Hepatocyte (in vitro differentiated cells): ENCODE results near the gene ADAMTS19. TPM values are rescaled to one million over a fixed set of nuclear protein-coding genes. Genes with fewer than 3 reads are reported as not detected.

Experiments
- DNase-seq: peaks from one replicate; pipeline ENCODE4 v3.0.0-alpha.2; 2016; ENCODE audit warnings: low spot score
- H2AFZ ChIP-seq: fragments of 200-600 bp; sonication (generic); 2 replicates; pipeline ENCODE4 v1.6.0; 2016; ENCODE audit warnings: antibody characterized with exemption, mild to moderate bottlenecking
- H3K27ac ChIP-seq: fragments of 200-600 bp; sonication (generic); 2 replicates; pipeline ENCODE4 v1.5.1; 2016; ENCODE audit warnings: mild to moderate bottlenecking
- H3K27me3 ChIP-seq: fragments of 200-600 bp; sonication (generic); 2 replicates; pipeline ENCODE4 v1.6.1; 2016
- H3K36me3 ChIP-seq: fragments of 200-600 bp; sonication (generic); replicated peaks from 2 replicates; pipeline ENCODE4 v1.5.1; 2016; ENCODE audit warnings: low read depth; ENCODE audit not compliant: insufficient read depth
- H3K4me1 ChIP-seq: fragments of 200-600 bp; sonication (generic); 2 replicates; pipeline ENCODE4 v1.5.1; 2016; ENCODE audit warnings: mild to moderate bottlenecking, moderate library complexity; ENCODE audit not compliant: insufficient read depth
- H3K4me2 ChIP-seq: fragments of 200-600 bp; sonication (generic); 2 replicates; pipeline ENCODE4 v1.6.0; 2016
- H3K4me3 ChIP-seq: fragments of 200-600 bp; sonication (generic); 2 replicates; pipeline ENCODE4 v1.5.1; 2016; ENCODE audit warnings: mild to moderate bottlenecking
- H3K79me2 ChIP-seq: fragments of 200-600 bp; sonication (generic); 2 replicates; pipeline ENCODE4 v1.6.0; 2017; ENCODE audit warnings: mild to moderate bottlenecking
- H3K9me2 ChIP-seq: fragments of 200-600 bp; sonication (generic); replicated peaks from 2 replicates; pipeline ENCODE4 v1.6.0; 2017; ENCODE audit warnings: mild to moderate bottlenecking; ENCODE audit not compliant: insufficient read depth
- H3K9me3 ChIP-seq: fragments of 200-600 bp; sonication (generic); 2 replicates; pipeline ENCODE4 v1.5.1; 2016; ENCODE audit warnings: low read depth, mild to moderate bottlenecking
- H4K20me1 ChIP-seq: fragments of 200-600 bp; sonication (generic); 2 replicates; pipeline ENCODE4 v1.6.0; 2016; ENCODE audit warnings: mild to moderate bottlenecking; ENCODE audit not compliant: insufficient read depth, poor library complexity, severe bottlenecking
- EZH2 ChIP-seq: fragments of 200-600 bp; sonication (generic); IDR thresholded peaks from 2 replicates; pipeline ENCODE4 v1.6.1; 2016; ENCODE audit warnings: antibody characterized with exemption, mild to moderate bottlenecking, borderline replicate concordance
- EZH2phosphoT487 ChIP-seq: fragments of 200-600 bp; sonication (generic); IDR thresholded peaks from one replicate; pipeline ENCODE4 v1.6.1; 2018; ENCODE audit warnings: antibody characterized with exemption, mild to moderate bottlenecking, low read depth, moderate library complexity; ENCODE audit not compliant: unreplicated experiment, severe bottlenecking
- WGBS: methylation state at CpG from one replicate; pipeline ENCODE4 v1.1.6; 2016; ENCODE audit warnings: low lambda C conversion rate; ENCODE audit errors: missing lambda C conversion rate; 5-methylcytosine and 5-hydroxymethylcytosine counted together
- polyA plus RNA-seq: library from polyadenylated mRNA; unstranded; fragments of >200 nt; fragmentation: Nextera tagmentation; extraction: Ambion mirVana; gene quantifications from 2 replicates; pipeline ENCODE4 v1.2.1, GENCODE V29; 2016
- total RNA-seq: library from RNA; depleted of rRNA; stranded (reverse); fragments of >200 nt; gene quantifications from 2 replicates; pipeline ENCODE4 v1.2.3, GENCODE V29; 2014
- TF ChIP-seq, protein P1 (sequence below): fragments of 200-600 bp; sonication (generic); IDR thresholded peaks from 2 replicates; pipeline ENCODE4 v1.5.1; 2016; ENCODE audit warnings: antibody characterized with exemption, mild to moderate bottlenecking; ENCODE audit not compliant: poor library complexity

Gene ADAMTS19
- total and polyA plus RNA-seq, 2 experiments from 2014 or later: 1.8 to 5.0 TPM

DNA sequence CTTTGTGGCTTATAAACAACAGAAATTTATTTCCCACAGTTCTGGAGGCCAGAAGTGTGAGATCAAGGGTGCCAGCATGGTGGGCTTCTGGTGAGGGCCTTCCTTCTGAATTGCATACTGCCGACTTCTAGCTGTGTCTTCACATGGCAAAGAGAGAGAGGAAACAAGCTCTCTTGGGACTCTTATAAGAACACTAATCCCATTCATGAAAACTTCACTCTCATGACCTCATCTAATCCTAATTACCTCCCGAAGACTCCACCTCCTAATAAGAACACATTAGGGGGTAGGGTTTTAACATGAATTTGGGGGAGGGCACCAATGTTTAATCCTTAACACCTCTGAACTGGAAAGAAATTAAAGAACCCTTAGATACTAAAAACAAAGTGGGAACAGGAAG is 211.9 kb downstream of the ADAMTS19 start:
- H3K36me3 ChIP-seq: no peaks in the 10 kb centered on the region
- no peaks in the 10 kb centered on the region for H3K9me2 ChIP-seq
- no peak overlapping the region for H2AFZ ChIP-seq
- H3K27ac ChIP-seq: no peak overlapping the region
- no peaks in the 10 kb centered on the region for H3K9me3 ChIP-seq
- no peaks in the 10 kb centered on the region for H3K27me3 ChIP-seq
- H4K20me1 ChIP-seq: no peaks in the 10 kb centered on the region
- TF ChIP-seq EZH2phosphoT487: no peak
- TF ChIP-seq, protein P1, sequence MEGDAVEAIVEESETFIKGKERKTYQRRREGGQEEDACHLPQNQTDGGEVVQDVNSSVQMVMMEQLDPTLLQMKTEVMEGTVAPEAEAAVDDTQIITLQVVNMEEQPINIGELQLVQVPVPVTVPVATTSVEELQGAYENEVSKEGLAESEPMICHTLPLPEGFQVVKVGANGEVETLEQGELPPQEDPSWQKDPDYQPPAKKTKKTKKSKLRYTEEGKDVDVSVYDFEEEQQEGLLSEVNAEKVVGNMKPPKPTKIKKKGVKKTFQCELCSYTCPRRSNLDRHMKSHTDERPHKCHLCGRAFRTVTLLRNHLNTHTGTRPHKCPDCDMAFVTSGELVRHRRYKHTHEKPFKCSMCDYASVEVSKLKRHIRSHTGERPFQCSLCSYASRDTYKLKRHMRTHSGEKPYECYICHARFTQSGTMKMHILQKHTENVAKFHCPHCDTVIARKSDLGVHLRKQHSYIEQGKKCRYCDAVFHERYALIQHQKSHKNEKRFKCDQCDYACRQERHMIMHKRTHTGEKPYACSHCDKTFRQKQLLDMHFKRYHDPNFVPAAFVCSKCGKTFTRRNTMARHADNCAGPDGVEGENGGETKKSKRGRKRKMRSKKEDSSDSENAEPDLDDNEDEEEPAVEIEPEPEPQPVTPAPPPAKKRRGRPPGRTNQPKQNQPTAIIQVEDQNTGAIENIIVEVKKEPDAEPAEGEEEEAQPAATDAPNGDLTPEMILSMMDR: no peak
- no peak for TF ChIP-seq EZH2
- WGBS: 81% methylated on average over 2 of the region's 2 CpGs
- no peak overlapping the region for H3K4me2 ChIP-seq
- H3K79me2 ChIP-seq: no peaks in the 10 kb centered on the region
- no peaks in the 10 kb centered on the region for H3K4me1 ChIP-seq
- no peak overlapping the region for H3K4me3 ChIP-seq
- DNase-seq: no peak

DNA sequence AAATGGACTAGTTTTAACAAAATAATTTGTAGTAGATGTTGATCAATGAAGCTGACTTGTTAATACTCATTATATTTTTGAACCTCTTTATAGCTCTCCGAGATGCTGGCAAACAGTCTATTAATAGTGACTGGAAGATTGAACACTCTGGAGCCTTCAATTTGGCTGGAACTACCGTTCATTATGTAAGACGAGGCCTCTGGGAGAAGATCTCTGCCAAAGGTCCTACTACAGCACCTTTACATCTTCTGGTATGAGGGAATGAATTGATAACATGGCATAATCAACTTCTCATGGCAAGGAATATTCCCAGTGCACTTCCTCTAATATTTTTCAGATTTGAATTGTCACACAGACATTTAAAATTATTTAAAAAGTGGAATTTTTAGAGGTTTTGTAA is 219.6 kb downstream of the ADAMTS19 start:
- WGBS: 93% methylated on average over 3 of the region's 3 CpGs
- no peaks in the 10 kb centered on the region for H3K9me2 ChIP-seq
- no peaks in the 10 kb centered on the region for H4K20me1 ChIP-seq
- H3K4me1 ChIP-seq: no peaks in the 10 kb centered on the region
- H3K27me3 ChIP-seq: no peaks in the 10 kb centered on the region
- H2AFZ ChIP-seq: no peak overlapping the region
- DNase-seq: no peak
- H3K79me2 ChIP-seq: no peaks in the 10 kb centered on the region
- H3K27ac ChIP-seq: no peak overlapping the region
- no peaks in the 10 kb centered on the region for H3K9me3 ChIP-seq
- H3K4me2 ChIP-seq: no peak overlapping the region
- TF ChIP-seq, protein P1: no peak
- H3K4me3 ChIP-seq: no peak overlapping the region
- H3K36me3 ChIP-seq: no peaks in the 10 kb centered on the region

DNA sequence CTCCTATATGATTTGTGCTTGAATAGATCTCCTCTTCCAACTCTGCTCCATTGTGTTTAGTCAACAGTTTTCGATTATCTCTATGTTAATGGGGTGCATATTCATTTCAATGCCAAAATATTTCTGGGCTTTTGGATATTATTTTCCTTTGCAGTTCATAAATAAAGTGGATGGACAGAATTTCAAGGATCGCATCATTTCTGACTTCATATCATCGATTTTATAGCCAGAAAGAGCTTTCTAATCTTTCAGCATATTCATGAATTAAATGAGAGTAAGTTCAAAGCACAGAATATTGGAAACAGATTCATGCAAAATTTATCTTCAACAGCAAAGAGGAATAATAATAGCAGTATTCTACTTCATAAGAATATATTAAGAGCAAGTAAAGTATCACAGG is 227.8 kb downstream of the ADAMTS19 start:
- TF ChIP-seq EZH2phosphoT487 (no peak), EZH2 (no peak)
- TF ChIP-seq, protein P1: no peak
- no peak for DNase-seq
- no peaks in the 10 kb centered on the region for H3K27me3 ChIP-seq
- no peak overlapping the region for H3K4me3 ChIP-seq
- H3K4me1 ChIP-seq: no peaks in the 10 kb centered on the region
- H3K9me3 ChIP-seq: no peaks in the 10 kb centered on the region
- H2AFZ ChIP-seq: no peak overlapping the region
- no peaks in the 10 kb centered on the region for H3K9me2 ChIP-seq
- no peak overlapping the region for H3K4me2 ChIP-seq
- H4K20me1 ChIP-seq: no peaks in the 10 kb centered on the region
- H3K79me2 ChIP-seq: no peaks in the 10 kb centered on the region
- no peaks in the 10 kb centered on the region for H3K36me3 ChIP-seq
- WGBS: 91% methylated on average over 3 of the region's 3 CpGs
- H3K27ac ChIP-seq: no peak overlapping the region

DNA sequence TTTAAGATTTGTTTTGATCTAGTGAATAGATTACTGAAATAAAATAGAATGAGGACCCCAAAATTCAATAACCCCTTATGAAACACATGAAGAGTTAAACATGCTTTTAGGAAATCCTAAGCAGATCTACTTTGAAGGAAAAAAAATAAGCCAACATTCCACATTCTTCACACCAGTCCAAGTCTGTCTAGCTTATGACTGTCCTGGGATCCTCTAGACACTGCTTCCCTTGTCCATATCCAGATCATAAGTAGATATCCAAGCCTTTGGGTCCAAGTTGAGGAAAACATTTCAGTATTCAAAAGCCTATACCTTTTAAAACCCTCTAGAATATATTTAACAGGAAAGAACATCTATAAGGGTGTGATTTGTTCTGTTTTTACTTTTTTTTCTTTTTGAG is 228.9 kb downstream of the ADAMTS19 start:
- Histone ChIP-seq H3K4me3 (no peak overlapping the region), H3K9me2 (no peaks in the 10 kb centered on the region), H3K79me2 (no peaks in the 10 kb centered on the region), H4K20me1 (no peaks in the 10 kb centered on the region), H3K4me2 (no peak overlapping the region), H3K36me3 (no peaks in the 10 kb centered on the region), H3K9me3 (no peaks in the 10 kb centered on the region), H3K27me3 (no peaks in the 10 kb centered on the region), H3K4me1 (no peaks in the 10 kb centered on the region), H2AFZ (no peak overlapping the region), H3K27ac (no peak overlapping the region)
- no peak for DNase-seq
- TF ChIP-seq EZH2phosphoT487 (no peak), EZH2 (no peak)
- TF ChIP-seq, protein P1: no peak
